NOMO-1 (cell line): ENCODE measurements around the gene METRNL.
"Not testable (repeated sequence)": the region's sequence is repeated elsewhere in the genome, so short reads cannot be mapped to it uniquely, and the experiment has no call there.

Experiments
- DNase-seq, 2 experiments: peaks; one replicate each; lab custom pipeline; 2025; ENCODE audit not compliant: unreplicated experiment in 2 of 2; lab: John Stamatoyannopoulos, UW

Gene METRNL

DNA sequence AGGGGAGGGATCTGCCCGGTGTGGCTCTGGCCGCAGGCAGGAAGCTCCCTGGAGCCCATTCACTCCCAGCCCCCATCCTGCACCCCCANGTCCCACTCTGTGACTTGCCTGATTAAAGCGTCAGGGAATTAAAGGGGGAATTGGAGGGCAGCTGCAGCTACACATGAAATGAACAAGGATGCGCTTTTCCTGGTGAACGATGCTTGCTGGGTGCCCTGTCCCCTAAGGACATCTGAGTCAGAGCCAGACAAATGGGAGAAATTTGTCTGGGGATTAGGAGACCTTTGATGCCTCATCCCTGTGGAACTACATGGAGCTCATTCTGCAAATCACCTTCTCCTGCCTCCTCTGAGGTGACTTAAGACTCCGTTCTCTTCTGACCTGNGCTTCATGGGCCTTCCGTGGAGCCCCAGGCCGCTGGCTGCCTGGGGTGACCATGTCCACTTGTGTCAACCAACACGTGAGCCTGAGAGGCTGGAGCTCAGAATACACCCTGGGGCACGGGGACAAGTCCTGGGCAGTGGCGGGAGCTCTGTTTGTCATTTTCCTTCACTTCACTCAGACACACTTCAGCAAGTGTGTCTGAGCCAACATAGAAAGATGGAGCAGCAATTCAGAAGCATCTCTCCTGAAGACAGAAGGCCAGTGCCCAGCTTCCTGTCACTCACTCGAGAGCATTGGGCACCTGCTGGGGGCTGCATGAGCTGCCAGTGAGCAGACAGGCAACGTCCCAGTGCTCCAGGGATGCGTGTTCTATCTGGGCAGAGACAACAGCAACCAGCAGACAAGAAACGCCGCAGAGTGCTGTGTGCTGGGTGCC, 54.1 kb downstream of the METRNL start:
- DNase-seq: no peak

DNA sequence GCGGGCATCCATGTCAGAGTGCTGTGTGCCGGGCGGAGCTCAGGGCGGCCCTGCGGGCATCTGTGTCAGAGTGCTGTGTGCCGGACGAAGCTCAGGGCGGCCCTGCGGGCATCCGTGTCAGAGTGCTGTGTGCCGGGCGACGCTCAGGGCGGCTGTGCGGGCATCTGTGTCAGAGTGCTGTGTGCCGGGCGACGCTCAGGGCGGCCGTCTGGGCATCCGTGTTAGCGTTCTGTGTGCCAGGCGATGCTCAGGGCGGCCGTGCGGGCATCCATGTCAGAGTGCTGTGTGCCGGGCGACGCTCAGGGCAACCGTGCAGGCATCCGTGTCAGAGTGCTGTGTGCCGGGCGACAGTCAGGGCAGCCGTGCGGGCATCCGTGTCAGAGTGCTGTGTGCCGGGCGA, 55.0 kb downstream of the METRNL start:
- DNase-seq: not testable (repeated sequence)

DNA sequence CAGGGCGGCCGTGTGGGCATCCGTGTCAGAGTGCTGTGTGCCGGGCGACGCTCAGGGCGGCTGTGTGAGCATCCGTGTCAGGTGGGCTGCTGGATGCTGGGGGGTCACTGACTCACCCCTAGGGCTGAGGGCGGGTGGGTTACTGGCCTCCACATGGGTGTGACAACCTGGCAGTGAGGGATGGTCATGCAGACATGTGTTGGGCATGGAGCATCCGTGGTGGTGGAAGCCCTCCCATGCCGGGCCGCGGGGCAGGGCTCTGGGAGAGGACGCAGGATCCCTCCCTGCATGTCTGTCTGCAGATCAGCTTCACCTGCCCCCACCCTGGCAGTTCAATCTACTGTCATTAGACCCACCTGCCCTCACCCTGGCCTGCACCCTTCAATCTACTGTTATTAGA, 56.3 kb downstream of the METRNL start:
- DNase-seq: no peak

DNA sequence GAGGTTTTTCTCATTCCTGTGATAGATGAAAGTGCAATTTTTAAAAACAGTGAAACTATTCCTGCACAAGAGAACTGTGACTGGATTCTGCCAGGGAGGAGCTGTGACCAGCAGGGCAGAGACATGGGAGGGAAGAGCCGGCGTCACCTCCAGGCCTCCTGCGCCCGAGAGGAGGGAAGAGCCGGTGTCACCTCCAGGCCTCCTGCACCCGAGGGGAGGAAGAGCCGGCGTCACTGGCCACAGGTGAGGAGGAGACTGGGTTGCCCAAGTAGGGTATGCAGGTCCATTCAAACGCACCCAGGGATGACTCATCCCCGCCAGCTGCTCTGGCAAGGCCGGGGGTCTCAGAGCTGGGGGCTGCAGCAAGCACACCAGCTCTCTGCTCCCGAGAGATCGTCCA, 56.7 kb downstream of the METRNL start:
- DNase-seq: no peak

DNA sequence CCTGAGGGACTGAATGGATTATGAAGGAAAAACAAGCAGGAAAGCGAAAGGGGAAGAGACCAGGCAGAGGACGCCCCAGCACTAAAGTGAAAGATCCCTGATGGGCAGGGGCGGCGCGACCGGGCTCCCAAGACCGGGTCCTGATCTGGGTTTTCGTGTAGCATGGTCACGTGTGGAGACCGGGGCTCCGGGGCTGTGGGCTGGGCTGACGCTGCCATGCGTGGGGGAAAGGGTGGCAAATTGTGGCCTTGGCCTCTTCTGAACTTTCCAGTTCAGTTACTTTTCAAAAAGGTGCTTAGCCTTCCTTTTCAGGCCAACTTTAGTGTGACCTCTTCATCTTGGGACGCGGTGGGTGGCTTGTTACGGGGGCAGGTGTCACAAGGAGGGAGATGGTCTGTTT, 57.5 kb downstream of the METRNL start:
- DNase-seq: no peak

DNA sequence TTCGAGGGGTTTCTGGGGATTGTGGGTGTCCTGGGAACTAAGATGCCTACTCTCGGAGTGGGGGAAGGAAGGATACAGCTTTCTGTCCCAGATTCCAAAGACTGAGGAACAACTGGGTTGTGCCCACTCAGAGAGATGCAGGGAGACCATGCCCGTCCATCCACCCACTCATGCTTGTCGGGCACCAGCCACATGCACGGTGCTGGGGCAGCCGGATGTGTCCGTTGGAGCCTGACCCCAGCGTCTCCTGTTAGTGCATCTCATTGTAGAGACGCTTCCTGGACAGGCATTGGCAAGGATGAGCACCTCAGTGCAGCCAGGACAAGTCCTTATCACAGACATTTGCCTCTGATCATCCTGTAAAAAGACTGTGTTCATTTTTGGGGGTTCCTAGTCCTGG, 58.1 kb downstream of the METRNL start:
- no peak for DNase-seq

DNA sequence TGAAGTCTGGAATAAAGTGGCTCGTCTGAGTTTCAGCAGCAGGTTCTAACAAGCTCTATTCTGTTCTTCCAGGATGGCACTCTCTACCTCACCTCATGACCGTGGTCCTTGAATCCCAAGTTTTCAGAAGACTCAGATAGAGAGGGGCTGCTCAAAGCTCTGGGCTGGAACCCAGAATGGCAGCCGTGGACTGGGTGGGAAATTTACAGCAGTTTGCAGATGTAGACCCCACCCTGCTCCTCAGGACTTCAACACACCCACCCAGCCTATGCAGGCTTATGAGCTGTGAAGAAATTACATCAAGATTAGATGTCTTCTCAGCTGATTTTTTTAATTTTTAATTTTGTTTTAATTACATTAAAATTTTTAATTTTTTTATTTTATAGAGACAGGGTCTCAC, 59.4 kb downstream of the METRNL start:
- no peak for DNase-seq

DNA sequence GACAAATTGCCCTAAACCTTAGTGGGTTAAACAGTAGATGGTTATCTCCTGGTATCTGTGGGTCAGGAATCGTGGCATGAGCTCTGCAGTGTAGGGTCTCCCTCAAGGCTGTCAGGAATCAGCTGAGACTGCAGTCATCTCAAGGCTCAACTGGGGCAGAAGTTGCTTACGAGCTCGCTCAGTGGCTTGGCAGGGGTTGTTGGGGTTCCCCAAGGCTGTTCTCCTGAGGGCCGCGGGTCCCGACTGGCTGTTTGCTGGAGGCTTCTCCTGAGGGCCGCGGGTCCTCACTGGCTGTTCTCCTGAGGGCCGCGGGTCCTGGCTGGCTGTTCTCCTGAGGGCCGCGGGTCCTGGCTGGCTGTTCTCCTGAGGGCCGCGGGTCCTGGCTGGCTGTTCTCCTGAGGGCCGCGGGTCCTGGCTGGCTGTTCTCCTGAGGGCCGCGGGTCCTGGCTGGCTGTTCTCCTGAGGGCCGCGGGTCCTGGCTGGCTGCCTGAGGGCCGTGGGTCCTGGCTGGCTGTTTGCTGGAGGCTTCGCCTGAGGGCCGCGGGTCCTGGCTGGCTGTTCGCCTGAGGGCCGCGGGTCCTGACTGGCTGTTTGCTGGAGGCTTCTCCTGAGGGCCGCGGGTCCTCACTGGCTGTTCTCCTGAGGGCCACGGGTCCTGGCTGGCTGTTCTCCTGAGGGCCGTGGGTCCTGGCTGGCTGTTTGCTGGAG, 60.3 kb downstream of the METRNL start:
- DNase-seq: not testable (repeated sequence)

DNA sequence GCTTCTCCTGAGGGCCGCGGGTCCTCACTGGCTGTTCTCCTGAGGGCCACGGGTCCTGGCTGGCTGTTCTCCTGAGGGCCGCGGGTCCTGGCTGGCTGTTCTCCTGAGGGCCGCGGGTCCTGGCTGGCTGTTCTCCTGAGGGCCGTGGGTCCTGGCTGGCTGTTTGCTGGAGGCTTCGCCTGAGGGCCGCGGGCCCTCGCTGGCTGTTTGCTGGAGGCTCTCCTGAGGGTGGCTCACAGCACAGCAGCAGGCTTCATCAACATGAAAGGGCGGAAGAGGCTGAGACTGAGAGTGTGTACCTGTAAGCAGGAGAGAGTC, 60.8 kb downstream of the METRNL start:
- not testable (repeated sequence) for DNase-seq

DNA sequence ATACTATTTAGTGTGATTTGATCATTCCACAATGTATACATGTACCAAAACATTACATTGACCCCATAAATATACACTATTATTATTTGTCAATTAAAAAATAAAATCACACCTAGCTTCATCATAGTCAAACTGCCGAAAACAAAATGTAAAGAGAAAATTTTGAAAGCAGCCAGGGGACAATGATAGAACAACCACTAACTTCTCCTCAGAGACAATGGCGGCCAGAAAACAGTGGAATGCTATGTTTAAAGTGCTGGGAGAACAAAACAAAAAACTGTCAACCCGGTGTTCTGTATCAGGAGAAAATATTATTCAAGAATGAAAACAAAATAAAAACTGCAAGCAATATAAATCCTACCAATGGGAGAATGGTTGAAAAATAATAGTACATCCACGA, 63.2 kb downstream of the METRNL start:
- DNase-seq: no peak

DNA sequence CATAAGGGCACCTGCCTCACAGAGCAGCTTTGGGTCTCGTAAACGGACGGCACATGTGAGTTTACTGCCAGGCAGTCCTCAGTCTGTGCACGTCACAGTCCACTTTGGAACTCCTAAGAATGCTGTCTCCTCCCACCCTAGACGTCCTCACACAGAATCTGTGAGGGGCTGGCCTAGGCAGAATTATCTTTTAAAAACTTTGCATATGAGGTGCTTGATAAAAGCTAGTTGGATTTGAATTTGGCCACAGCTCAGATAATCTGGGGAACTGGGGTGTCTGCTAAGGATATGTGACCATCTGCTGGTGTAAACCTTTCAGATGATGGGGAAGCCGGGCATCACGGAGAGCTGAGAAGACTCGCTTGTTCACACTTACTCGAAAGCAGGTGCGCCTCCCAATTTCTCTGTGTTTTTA, 64.4 kb downstream of the METRNL start:
- DNase-seq: no peak
